Measurements from ENCODE around the gene ADD2.

Gene ADD2

DNA sequence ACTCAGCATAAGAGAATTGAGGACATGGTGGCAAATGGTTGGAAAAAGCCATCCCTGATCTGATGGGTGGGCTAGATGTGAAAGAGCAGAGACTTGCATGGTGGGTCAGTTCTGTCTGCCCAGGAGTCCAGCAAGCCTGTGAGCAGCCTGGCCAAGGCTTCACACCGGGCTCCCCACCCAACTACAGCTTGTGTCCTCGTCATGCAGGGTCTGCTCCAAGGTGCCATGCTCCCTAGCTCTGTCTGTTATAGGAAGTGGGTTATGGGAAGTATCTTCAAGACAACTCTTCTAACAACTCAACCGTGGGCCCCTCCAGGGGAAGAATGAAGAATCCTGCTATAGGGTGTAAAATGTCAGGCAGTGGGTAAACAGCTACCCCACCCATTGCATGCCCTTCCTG lies 97.4 kb downstream of the ADD2 start:
- no peak for DNase-seq (ENCODE audit: low spot score)

- DNase-seq (ENCODE audit: low spot score), result no peak
These were observed 97.8 kb downstream of the ADD2 start for GRCh38 chr2:70670202-70670601.

DNA sequence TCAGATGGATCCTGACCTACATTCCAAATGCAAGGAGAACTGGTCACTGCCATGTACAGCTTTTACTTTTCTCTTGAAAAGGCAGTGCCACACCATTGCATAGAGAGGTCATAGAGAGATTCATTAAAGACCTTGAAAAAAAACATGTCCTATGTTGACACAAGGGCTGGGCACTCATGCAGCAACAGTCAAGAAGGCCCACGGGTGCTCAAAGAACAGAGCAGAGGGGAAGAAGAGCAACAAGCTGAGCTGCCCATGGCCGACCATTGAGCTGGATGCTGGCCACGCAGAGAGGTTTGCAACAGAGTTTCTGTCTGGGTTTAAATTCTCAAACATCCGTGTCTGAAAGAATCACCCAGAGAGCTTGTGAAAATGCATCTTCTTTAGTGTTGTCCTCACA lies 99.1 kb downstream of the ADD2 start:
- DNase-seq (ENCODE audit: low spot score), result no peak

GRCh38 chr2:70668432-70668831 lies 99.6 kb downstream of the ADD2 start:
- DNase-seq (ENCODE audit: low spot score), result no peak

DNA sequence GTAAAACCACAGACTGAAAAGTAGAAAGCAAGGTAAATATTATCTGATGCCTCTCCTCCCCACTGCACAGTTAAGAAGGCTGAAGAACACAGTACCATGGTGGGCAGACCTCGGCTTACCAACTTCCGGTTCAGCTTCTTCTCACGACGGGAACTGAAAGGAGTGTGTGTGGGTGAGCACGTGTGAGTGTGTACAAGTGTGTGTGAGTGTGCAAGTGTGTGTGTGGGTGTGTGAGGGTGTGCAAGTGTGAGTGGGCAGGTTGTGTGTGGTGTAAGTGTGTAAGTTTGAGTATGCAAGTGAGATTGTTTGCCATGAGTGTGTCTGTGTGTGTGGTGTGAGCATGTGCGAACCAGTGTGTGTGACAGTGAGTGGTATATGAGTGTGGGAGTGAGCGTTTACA lies 103.5 kb downstream of the ADD2 start:
- DNase-seq (ENCODE audit: low spot score), result no peak

GRCh38 chr2:70663411-70663810 lies 104.6 kb downstream of the ADD2 start:
- no peak for DNase-seq (ENCODE audit: low spot score)

- no peak for DNase-seq (ENCODE audit: low spot score)
These were observed 108.4 kb downstream of the ADD2 start for GRCh38 chr2:70659551-70659950.

- DNase-seq (ENCODE audit: low spot score), result no peak
These were observed 109.5 kb downstream of the ADD2 start for GRCh38 chr2:70658476-70658875.

GRCh38 chr2:70657246-70657645 lies 110.8 kb downstream of the ADD2 start:
- no peak for DNase-seq (ENCODE audit: low spot score)

GRCh38 chr2:70656421-70657010 lies 111.5 kb downstream of the ADD2 start:
- DNase-seq (ENCODE audit: low spot score), result no peak

GRCh38 chr2:70655786-70656185 lies 112.2 kb downstream of the ADD2 start:
- DNase-seq (ENCODE audit: low spot score), result no peak

- DNase-seq (ENCODE audit: low spot score), result peak; percentile 34
These were observed 112.8 kb downstream of the ADD2 start for GRCh38 chr2:70655211-70655610.

GRCh38 chr2:70651727-70652126 lies 116.3 kb downstream of the ADD2 start:
- DNase-seq (ENCODE audit: low spot score), result no peak

- no peak for DNase-seq (ENCODE audit: low spot score)
These were observed 117.0 kb downstream of the ADD2 start for GRCh38 chr2:70651014-70651413.

DNA sequence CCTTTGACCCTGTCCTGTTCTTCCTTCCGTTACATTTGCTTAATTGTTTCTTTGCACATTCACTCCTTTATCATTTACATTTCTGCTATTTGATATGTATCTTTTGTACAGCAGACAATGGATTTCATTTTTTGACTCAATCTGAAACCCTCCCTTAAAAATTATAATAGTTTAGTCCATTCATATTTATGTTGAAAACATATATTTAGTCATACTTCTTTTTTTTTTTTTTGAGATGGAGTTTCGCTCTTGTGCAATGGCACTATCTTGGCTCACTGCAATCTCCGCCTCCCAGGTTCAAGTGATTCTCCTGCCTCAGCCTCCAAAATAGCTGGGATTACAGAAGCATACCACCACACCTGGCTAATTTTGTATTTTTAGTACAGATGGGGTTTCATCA lies 119.0 kb downstream of the ADD2 start:
- no peak for DNase-seq (ENCODE audit: low spot score)

GRCh38 chr2:70647873-70648481 lies 120.0 kb downstream of the ADD2 start:
- peak; percentile 51 for DNase-seq (ENCODE audit: low spot score)

GRCh38 chr2:70646420-70646818 lies 121.6 kb downstream of the ADD2 start:
- no peak for DNase-seq (ENCODE audit: low spot score)

DNA sequence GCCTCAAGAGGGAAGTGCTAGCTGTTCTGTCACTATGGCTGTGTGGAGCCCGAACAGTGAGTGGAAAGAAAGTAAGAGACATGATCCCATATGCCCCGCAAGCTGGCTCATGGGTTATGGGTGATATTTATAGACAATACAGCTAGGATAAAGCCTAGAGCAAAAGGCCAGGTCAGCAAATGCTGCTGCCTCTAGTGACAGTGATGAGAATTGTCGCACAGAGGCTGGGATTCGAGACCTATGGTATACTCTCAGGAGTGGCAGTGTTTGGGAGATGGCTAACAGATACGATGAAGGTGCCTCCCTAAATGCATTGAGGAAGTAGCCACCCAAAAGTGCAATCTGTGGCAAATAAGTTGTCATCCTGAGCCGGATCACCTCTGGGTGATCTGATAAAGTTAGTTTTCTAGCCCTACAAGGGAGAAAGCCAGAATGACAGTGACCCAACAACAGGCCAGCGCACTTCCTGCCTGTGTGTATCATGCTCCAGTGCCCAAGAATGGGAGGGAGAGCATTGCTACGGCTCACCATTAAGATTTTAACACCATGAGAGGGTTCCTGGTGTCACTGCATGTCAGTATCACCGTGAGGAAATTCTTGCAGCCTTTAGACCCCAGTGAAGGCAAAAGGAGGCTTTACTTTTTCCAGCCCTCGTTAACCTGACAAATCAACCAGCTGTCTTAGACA lies 122.1 kb downstream of the ADD2 start:
- no peak for DNase-seq (ENCODE audit: low spot score)

DNA sequence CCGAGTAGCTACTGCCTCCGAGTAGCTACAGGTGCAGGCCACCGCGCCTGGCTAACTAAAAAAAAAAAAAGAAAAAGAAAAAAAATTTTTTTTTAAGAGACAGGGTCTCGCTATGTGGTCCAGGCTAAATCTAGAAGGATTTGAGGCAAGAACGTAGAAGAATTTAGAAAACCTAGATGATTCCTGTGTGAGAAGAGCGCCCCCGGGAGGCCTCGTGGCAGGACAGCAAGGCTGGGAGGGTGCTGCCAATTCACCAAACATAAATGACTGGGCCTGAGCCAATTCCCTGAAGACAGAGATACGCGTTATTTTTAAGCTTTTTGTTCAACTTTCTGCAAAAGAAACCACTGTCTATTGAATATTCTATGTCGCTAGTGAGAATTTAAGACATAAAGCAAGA lies 124.3 kb downstream of the ADD2 start:
- peak; percentile 19 for DNase-seq (ENCODE audit: low spot score)

DNA sequence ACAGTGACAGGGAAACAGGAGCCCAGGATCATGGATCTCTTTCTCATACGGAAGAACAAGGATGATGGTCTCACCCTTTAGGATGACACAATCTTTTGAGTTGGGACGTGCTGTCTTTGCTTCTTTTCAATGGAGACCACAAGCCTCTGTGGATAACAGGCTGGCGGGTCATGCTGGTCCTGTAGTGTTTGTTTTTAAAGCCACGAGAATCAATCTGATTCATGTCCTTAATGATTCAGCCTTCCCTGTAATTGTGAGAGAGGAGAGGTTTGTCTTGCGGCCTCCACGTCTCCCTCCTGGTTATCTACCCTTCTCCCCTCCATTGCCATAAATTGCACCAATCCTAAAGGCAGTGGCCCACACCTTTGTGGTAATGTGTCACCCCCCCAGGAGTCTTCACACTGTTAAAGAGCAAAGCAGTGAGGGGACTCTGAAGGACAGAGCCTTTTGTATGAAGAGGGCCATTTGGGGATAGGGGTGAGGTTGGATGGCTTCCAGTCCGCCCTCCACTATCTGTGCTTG lies 126.7 kb downstream of the ADD2 start:
- no peak for DNase-seq (ENCODE audit: low spot score)

DNA sequence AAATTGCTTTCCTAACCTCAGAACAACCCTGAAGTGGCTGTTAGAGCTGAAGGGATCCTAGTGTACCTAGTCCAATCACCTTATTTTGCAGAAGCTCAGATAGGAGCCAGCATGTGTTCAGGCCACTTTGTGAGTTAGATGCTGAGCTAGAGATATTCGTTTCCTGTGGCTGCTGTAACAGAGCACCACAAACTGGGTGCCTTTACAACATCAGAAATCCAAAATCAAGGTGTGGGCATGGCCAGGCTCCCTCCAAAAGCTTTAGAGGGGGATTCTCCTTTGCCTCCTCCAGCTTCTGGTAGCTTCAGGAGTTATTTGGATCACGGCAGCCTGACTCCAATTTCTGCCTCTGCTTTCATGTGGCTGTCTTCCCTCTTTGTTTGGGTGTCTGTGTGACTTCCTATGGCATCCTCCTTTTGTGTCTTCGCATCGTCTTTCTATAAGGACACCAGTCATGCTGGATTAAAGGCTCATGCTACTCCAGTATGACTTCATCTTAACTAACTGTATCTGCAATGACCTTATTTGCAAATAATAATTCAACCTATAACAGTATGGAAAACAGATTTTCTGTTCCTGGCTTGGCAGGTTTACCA lies 128.1 kb downstream of the ADD2 start:
- no peak for DNase-seq (ENCODE audit: low spot score)

DNA sequence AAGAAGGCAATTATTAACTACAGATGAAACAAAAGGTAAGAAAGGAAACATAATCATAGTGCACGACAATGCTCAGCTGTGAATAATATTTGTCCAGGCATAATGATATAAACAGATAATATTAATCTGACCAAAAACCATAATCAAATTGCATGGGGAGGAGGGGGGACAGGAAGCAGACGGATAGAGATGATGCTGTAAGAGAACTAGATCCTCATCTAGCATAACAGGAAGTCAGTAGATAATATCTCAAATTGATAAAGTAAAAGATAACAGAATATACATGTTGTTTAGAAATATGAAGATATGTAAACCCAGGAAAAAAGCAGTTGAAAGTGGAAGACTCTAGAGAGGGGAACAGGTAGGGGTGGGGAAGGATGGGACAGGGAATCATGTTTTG lies 129.4 kb downstream of the ADD2 start:
- DNase-seq (ENCODE audit: low spot score), result no peak

DNA sequence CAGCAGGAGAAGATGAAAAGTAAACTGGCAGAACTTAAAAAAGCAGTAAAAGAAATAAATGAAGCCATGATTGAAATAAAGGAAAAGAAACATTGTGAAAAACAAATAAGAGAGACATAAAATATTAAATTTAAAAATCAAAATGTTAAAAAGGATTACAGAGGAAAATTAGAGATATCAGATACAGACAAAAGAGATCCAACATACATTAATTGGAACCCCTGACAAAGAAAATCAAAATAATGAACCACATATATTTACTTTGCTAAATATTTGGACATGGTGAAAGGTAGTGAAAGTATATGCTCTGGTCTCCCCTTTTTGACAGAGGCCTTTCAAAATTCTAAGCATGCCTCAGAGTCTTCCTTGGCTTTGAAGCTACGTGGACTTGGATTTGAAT lies 134.5 kb downstream of the ADD2 start:
- DNase-seq (ENCODE audit: low spot score), result no peak
